ACC112 (cell line): ENCODE results near the gene MRNIP.

ENCODE experiments used
- H2AFZ ChIP-seq: fragments of 200-600 bp; sonication (generic); one replicate; pipeline ENCODE4 v1.6.0; 2017; ENCODE audit warnings: antibody characterized with exemption, low read length; ENCODE audit not compliant: unreplicated experiment
- H3K27ac ChIP-seq: fragments of 200-600 bp; sonication (generic); 2 replicates; pipeline ENCODE4 v1.5.1; 2014; ENCODE audit warnings: low read depth, mild to moderate bottlenecking, antibody characterized with exemption, low read length, moderate library complexity
- H3K27me3 ChIP-seq: fragments of 200-600 bp; sonication (generic); 2 replicates; pipeline ENCODE4 v1.6.1; 2014; ENCODE audit warnings: mild to moderate bottlenecking, antibody characterized with exemption, low read length, moderate library complexity, mixed read lengths; ENCODE audit not compliant: insufficient read depth
- H3K36me3 ChIP-seq: fragments of 200-600 bp; sonication (generic); 2 replicates; pipeline ENCODE4 v1.6.1; 2016; ENCODE audit warnings: mild to moderate bottlenecking, antibody characterized with exemption, low read length, moderate library complexity, mixed read lengths; ENCODE audit not compliant: insufficient read depth
- H3K4me1 ChIP-seq: fragments of 200-600 bp; sonication (generic); one replicate; pipeline ENCODE4 v1.6.1; 2016; ENCODE audit warnings: low read length, mixed read lengths; ENCODE audit not compliant: insufficient read depth, unreplicated experiment, control insufficient read depth
- H3K4me3 ChIP-seq: fragments of 200-600 bp; sonication (generic); 2 replicates; pipeline ENCODE4 v1.5.1; 2014; ENCODE audit warnings: mild to moderate bottlenecking, low read depth, low read length
- H3K79me2 ChIP-seq: fragments of 200-600 bp; sonication (generic); one replicate; pipeline ENCODE4 v1.6.0; 2016; ENCODE audit warnings: low read length; ENCODE audit not compliant: control insufficient read depth, unreplicated experiment, insufficient read depth

MRNIP gene

DNA sequence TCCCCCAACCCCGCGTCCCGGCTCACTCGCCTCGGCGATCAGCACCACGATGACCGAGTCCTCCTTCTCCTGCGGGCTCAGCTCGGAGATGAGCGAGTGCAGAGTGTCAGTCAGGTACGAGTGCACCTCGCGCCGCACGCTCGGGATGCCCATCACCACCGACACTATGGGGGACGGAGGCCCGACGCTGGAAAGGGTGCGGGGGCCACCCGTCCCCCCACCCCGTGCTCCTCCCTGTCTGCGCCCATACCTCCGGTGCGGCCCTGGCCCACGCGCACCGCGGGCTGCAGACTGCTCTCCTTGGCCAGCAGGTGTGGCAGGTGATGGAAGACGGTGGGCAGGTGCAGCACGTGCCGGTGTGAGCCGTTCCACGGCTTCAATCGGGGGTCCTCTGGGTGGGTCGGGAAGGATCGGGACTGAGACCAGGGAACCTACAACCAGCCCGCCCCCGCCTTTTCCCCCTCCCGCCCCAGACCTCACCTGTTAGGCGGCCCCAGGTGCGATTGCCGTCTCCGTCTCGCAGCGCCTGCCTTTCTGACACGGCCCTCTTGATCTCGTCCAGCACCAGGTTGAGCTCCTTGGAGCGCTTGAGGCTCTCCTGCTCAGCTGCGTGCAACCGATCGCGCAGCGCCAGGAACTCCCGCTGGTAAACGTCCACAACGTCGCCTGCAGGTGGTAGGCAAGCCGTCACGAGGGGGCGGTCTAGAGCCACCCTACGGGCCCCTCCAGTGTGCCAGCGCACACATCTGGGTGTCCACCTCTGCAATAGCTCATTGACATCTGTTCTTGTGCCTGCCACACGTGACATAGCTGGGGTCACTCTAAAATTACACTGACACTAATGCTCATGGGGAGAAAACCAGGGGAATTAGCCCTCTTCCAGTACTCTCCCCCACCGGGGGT, 57.1 kb downstream of the MRNIP start:
- no peak overlapping the region for H3K27ac ChIP-seq

GRCh38 chr5:179800696-179801201, 57.9 kb downstream of the MRNIP start:
- H3K79me2 ChIP-seq: peaks cover 38% of the 10 kb centered on the region
- H3K27ac ChIP-seq: no peak overlapping the region
- H3K4me1 ChIP-seq: peaks cover 35% of the 10 kb centered on the region
- no peaks in the 10 kb centered on the region for H3K27me3 ChIP-seq
- H3K4me3 ChIP-seq: no peak overlapping the region
- H2AFZ ChIP-seq: no peak overlapping the region
- peaks cover 11% of the 10 kb centered on the region; the same call in 1 of the 2 replicates for H3K36me3 ChIP-seq

More for the DNA sequence above, 57.1 kb downstream of the MRNIP start:
- H3K4me1 ChIP-seq: peaks cover 34% of the 10 kb centered on the region
- no peaks in the 10 kb centered on the region for H3K27me3 ChIP-seq
- H2AFZ ChIP-seq: no peak overlapping the region
- H3K4me3 ChIP-seq: no peak overlapping the region
- H3K36me3 ChIP-seq: peaks cover 11% of the 10 kb centered on the region; the same call in 1 of the 2 replicates
- peaks cover 45% of the 10 kb centered on the region for H3K79me2 ChIP-seq

- no peaks in the 10 kb centered on the region for H3K27me3 ChIP-seq
- peaks cover 11% of the 10 kb centered on the region; the same call in 1 of the 2 replicates for H3K36me3 ChIP-seq
- H3K4me1 ChIP-seq: peaks cover 34% of the 10 kb centered on the region
- no peak overlapping the region for H3K27ac ChIP-seq
- peaks cover 34% of the 10 kb centered on the region for H3K79me2 ChIP-seq
- no peak overlapping the region for H2AFZ ChIP-seq
- H3K4me3 ChIP-seq: no peak overlapping the region
These were observed 58.4 kb downstream of the MRNIP start for GRCh38 chr5:179800071-179800695.

GRCh38 chr5:179799644-179799973, 59.0 kb downstream of the MRNIP start:
- Histone ChIP-seq H3K36me3 (peaks cover 11% of the 10 kb centered on the region; the same call in 1 of the 2 replicates), H3K27me3 (no peaks in the 10 kb centered on the region)

GRCh38 chr5:179798771-179799643, 59.6 kb downstream of the MRNIP start:
- Histone ChIP-seq H3K36me3 (peaks cover 11% of the 10 kb centered on the region; the same call in 1 of the 2 replicates), H3K27me3 (no peaks in the 10 kb centered on the region), H2AFZ (no peak overlapping the region), H3K27ac (no peak overlapping the region), H3K4me1 (peaks cover 22% of the 10 kb centered on the region), H3K4me3 (no peak overlapping the region), H3K79me2 (peaks cover 22% of the 10 kb centered on the region)

More at GRCh38 chr5:179799644-179799973, 59.0 kb downstream of the MRNIP start:
- peaks cover 28% of the 10 kb centered on the region for H3K4me1 ChIP-seq
- no peak overlapping the region for H3K27ac ChIP-seq
- H3K79me2 ChIP-seq: peaks cover 28% of the 10 kb centered on the region
- no peak overlapping the region for H2AFZ ChIP-seq
- H3K4me3 ChIP-seq: no peak overlapping the region

DNA sequence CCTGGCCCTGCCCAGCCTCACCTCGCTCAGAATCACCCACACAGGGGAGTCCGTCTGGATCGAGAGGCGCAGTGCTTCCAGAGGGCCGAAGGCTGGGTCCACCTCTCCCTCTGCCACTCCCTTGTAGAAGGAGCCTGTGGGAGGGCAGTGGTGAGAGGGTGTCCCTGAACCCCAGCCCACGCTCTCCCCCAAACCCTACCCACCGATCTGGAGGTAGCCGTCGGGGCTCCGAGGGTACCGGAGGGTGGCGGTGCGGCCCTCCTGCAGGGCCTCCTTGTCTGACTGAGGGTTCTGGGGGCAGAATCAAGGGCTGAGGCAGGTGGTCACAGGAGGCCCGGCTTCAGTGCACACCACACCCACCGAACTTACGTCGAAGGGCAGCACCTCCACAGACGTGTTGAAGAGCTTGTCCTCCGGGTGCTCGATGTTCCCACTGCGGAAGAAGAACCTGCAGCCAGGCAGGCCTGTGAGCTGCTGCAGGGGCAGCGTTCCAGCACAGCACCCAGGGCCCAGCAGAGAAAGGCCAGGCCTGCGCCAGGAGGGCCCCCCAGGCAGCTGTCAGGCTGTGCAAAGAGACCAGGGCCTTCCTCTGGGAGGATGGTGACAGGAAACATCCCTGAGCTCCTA, 60.4 kb downstream of the MRNIP start:
- Histone ChIP-seq H3K27ac (no peak overlapping the region), H3K4me3 (no peak overlapping the region), H3K79me2 (peaks cover 14% of the 10 kb centered on the region), H3K4me1 (peaks cover 16% of the 10 kb centered on the region), H3K27me3 (no peaks in the 10 kb centered on the region), H2AFZ (no peak overlapping the region), H3K36me3 (peaks cover 11% of the 10 kb centered on the region; the same call in 1 of the 2 replicates)

DNA sequence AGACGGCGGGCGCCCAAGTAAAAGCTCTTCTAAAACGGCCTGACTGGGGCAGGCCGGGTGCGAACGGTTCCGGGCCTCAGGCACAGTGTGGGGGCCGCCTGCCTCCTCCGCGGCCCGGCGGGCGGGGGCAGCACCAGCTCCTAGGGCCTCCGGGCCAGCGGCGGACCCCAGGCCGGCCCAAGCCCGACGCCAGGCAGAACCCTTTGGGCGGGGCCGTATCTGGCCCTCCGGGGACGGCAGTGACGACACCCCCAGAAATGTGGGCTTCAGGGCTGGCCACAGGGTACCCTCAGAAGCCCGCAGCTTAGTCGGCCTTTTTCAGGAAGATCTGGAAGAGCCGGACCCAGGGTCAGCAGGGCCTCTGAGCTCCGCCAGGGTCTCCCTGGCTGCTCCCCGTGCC, 60.9 kb downstream of the MRNIP start:
- no peak overlapping the region for H3K27ac ChIP-seq
- H3K79me2 ChIP-seq: peaks cover 10% of the 10 kb centered on the region
- peaks cover 10% of the 10 kb centered on the region for H3K4me1 ChIP-seq
- peaks cover 11% of the 10 kb centered on the region; the same call in 1 of the 2 replicates for H3K36me3 ChIP-seq
- H2AFZ ChIP-seq: no peak overlapping the region
- H3K4me3 ChIP-seq: no peak overlapping the region
- no peaks in the 10 kb centered on the region for H3K27me3 ChIP-seq

- Histone ChIP-seq H3K79me2 (peaks cover 3% of the 10 kb centered on the region), H3K4me1 (peaks cover 6% of the 10 kb centered on the region), H3K4me3 (peak overlapping the region; percentile 74), H3K27ac (no peak overlapping the region), H3K27me3 (no peaks in the 10 kb centered on the region), H3K36me3 (peaks cover 11% of the 10 kb centered on the region; the same call in 1 of the 2 replicates), H2AFZ (no peak overlapping the region)
These were observed 61.6 kb downstream of the MRNIP start for GRCh38 chr5:179796877-179797608.
